Testis (tissue), 3 donors: ENCODE data around the gene KCNRG. TPM values are rescaled to one million over a fixed set of nuclear protein-coding genes. Genes with fewer than 3 reads are reported as not detected.

Experiments
- DNase-seq: peaks from one replicate; pipeline ENCODE4 v3.0.0-alpha.2; 2019
- H3K27ac ChIP-seq, 2 donors: fragments of 200-600 bp; sonication (generic); one replicate each; pipeline ENCODE4 v1.5.1; 2019
- H3K27me3 ChIP-seq: fragments of 200-600 bp; sonication (generic); one replicate; pipeline ENCODE4 v1.5.1; 2019
- H3K36me3 ChIP-seq: fragments of 200-600 bp; sonication (generic); one replicate; pipeline ENCODE4 v1.5.1; 2017; ENCODE audit warnings: low read depth; ENCODE audit errors: missing control alignments
- H3K4me1 ChIP-seq: fragments of 200-600 bp; sonication (generic); one replicate; pipeline ENCODE4 v1.5.1; 2019
- H3K4me3 ChIP-seq, 2 donors: fragments of 200-600 bp; sonication (generic); one replicate each; pipeline ENCODE4 v1.5.1; 2017 to 2019
- H3K9me3 ChIP-seq: fragments of 200-600 bp; sonication (generic); one replicate; pipeline ENCODE4 v1.5.1; 2017
- POLR2A ChIP-seq: fragments of 450-650 bp; IDR thresholded peaks from one replicate; pipeline ENCODE4 v1.6.1; 2017; ENCODE audit warnings: antibody characterized with exemption, mild to moderate bottlenecking, moderate library complexity
- WGBS, 2 donors: methylation state at CpG; one replicate each; pipeline ENCODE4 v1.1.5; 2018; 5-methylcytosine and 5-hydroxymethylcytosine counted together
- intact Hi-C: fragments of 100-400 bp; cut with DNase I; formaldehyde crosslinking; loops from one replicate; pipeline ENCODE4 v1.15.1; 2023; ENCODE audit warnings: low total_unique reads
- polyA plus RNA-seq: library from polyadenylated mRNA; stranded (reverse); fragments of 350-450 nt; fragmentation: Illumina TruSeq; extraction: RNeasy Lipid Tissue Mini Kit (QIAGEN cat#74804); gene quantifications from one replicate; pipeline ENCODE4 v1.2.3, GENCODE V29; 2014; ENCODE audit warnings: low read depth, low replicate concordance; ENCODE audit not compliant: insufficient read depth
- total RNA-seq, 2 donors: library from RNA; depleted of rRNA; stranded (reverse); fragments of >200 nt; gene quantifications; one replicate each; pipeline ENCODE4 v1.2.3, GENCODE V29; 2016
- TF ChIP-seq, protein P1 (sequence below), 3 experiments: fragments of 450-650 bp in 2 of 3; fragments of 200-600 bp in 1 of 3; sonication (generic) in 1 of 3; IDR thresholded peaks; one replicate each; pipeline ENCODE4 v1.5.1; 2016 to 2019; ENCODE audit warnings: antibody characterized with exemption in 3 of 3, mild to moderate bottlenecking in 2 of 3, moderate library complexity in 1 of 3

Gene KCNRG
- total and polyA plus RNA-seq, 3 donors from 2014 or later: 1.1 to 3.1 (median 2.9) TPM

DNA sequence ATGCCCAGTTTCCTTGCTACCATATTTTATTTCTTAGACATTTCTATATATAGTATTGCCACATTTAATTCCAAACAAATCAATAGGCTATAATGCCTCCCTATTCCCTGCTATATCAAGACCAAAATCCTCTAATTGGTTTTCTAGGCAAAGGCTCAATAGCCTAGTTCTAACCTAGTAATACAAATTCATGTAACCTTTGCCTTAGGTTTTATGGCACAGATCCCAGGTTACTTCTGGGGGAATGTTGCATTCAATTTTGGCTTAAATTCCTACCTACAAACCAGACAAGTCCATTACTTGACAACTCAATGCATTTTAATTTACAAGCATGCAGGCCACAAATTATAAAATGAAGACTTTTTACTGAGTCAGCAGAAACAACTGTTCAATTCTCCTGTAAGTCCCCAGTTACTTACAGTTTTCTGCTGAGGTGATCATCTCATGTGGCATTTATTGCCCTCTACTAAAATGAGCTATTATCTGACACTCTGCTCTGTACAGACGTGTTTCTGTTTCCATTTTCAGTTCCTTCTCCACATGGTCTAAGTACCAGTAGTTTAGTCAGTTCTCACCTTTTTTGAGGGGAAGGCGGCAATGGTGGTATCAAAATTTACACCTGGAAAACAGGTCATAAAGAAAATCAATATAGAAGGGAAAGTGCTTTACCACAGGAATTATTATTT, 11.7 kb downstream of the KCNRG start:
- intact Hi-C loops: no loop called here
- Histone ChIP-seq H3K4me1 (no peaks in the 10 kb centered on the region), H3K36me3 (no peaks in the 10 kb centered on the region), H3K27me3 (no peaks in the 10 kb centered on the region), H3K27ac (no peak overlapping the region), H3K4me3 (no peak overlapping the region), H3K9me3 (no peaks in the 10 kb centered on the region)
- WGBS, 2 donors: 88 to 90% methylated on average over 2 of the region's 2 CpGs
- no peak for DNase-seq
- TF ChIP-seq, protein P1, sequence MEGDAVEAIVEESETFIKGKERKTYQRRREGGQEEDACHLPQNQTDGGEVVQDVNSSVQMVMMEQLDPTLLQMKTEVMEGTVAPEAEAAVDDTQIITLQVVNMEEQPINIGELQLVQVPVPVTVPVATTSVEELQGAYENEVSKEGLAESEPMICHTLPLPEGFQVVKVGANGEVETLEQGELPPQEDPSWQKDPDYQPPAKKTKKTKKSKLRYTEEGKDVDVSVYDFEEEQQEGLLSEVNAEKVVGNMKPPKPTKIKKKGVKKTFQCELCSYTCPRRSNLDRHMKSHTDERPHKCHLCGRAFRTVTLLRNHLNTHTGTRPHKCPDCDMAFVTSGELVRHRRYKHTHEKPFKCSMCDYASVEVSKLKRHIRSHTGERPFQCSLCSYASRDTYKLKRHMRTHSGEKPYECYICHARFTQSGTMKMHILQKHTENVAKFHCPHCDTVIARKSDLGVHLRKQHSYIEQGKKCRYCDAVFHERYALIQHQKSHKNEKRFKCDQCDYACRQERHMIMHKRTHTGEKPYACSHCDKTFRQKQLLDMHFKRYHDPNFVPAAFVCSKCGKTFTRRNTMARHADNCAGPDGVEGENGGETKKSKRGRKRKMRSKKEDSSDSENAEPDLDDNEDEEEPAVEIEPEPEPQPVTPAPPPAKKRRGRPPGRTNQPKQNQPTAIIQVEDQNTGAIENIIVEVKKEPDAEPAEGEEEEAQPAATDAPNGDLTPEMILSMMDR (IDR thresholded peaks at IDR 0.05): no peak

DNA sequence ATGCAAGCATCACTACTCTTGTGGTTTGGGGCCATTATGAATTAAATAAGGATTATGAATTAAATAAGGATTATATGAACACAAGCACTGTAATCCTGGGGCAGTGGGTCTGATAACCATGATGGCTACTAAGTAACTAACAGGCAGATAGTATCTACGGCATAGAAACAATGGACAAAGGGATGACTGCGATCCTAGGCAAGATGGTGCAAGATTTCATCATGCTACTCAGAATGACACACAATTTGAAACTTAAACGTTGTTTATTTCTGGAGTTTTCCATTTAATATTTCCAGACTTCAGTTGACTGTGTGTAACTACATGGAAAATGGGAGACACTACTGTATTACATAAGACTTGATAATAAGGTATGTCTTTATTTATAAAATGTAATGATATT, 15.1 kb downstream of the KCNRG start:
- no peaks in the 10 kb centered on the region for H3K27me3 ChIP-seq
- TF ChIP-seq, protein P1 (IDR thresholded peaks at IDR 0.05): no peak
- TF ChIP-seq POLR2A: no peak
- no peaks in the 10 kb centered on the region for H3K9me3 ChIP-seq
- H3K27ac ChIP-seq: no peak overlapping the region
- intact Hi-C loops: no loop called here
- no peak for DNase-seq
- no peaks in the 10 kb centered on the region for H3K4me1 ChIP-seq
- H3K4me3 ChIP-seq: no peak overlapping the region
- H3K36me3 ChIP-seq: no peaks in the 10 kb centered on the region
- WGBS, 2 donors: 55 to 58% methylated on average over 3 of the region's 3 CpGs

DNA sequence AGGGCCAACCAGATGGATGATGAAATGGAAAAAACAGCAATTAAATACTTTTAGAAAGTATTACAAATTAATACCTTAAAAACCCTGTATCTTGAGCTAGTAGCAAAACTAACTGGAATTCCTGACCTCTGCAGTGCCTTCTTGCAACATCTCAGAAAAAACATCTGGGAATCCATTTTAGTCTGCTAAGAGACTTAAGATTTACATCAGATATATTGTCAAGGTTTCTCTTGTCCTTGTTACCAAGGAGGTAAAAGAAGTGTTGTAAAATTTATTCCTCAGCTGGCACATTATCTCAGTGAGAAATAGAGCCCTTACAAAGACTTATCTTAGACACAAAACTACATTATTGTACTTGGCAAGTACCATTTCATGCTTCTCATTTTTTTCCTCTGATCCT, 18.5 kb downstream of the KCNRG start:
- Histone ChIP-seq H3K4me1 (no peaks in the 10 kb centered on the region), H3K9me3 (no peaks in the 10 kb centered on the region), H3K4me3 (no peak overlapping the region), H3K36me3 (no peaks in the 10 kb centered on the region), H3K27me3 (no peaks in the 10 kb centered on the region), H3K27ac (no peak overlapping the region)
- DNase-seq: no peak
- intact Hi-C loops: no loop called here
- TF ChIP-seq, protein P1 (IDR thresholded peaks at IDR 0.05): no peak
- no peak for TF ChIP-seq POLR2A

DNA sequence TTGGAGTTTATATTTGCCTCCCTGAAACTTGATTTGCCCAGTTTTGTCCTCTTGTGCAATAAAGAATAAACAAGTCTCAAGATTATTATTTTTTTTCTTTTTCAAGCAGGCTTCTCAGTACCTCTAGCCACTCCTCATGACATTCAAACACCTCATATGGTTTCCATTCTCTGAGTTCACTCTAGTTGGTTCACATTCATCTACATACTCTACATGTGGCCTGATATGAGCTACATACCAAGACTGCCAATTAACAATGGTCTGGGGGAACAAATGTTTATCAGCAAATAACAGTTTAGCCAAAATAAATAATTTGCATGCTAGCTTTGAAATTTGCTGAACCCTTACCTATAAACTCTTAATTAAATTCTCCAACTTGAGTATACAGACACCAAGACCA, 22.5 kb downstream of the KCNRG start:
- intact Hi-C loops: no loop called here

DNA sequence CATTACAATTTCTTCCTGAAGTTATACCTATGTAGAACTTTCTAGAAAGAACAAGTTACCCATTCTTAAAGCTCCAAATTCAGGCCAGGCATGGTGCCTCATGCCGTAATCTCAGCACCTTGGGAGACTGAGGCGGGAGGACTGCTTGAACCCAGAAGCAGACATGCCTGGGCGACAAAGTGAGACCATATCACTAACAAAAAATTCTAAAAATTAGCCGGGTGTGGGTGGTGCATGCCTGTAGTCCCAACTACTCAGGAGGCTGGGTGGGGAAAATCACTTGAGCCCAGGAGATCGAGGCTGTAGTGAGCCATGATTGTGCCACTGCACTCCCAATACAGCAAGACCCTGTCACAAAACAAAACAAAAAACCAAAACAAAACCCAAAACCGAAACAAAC, 23.0 kb downstream of the KCNRG start:
- intact Hi-C loops: no loop called here
- H3K36me3 ChIP-seq: no peaks in the 10 kb centered on the region
- WGBS, 2 donors: 91 to 97% methylated on average over 6 of the region's 6 CpGs
- no peak overlapping the region for H3K4me3 ChIP-seq
- no peaks in the 10 kb centered on the region for H3K27me3 ChIP-seq
- H3K4me1 ChIP-seq: no peaks in the 10 kb centered on the region
- no peak overlapping the region for H3K27ac ChIP-seq
- H3K9me3 ChIP-seq: no peaks in the 10 kb centered on the region
- DNase-seq: no peak
- TF ChIP-seq, protein P1 (IDR thresholded peaks at IDR 0.05): no peak
- no peak for TF ChIP-seq POLR2A

More for the DNA sequence above, 22.5 kb downstream of the KCNRG start:
- H3K9me3 ChIP-seq: no peaks in the 10 kb centered on the region
- no peaks in the 10 kb centered on the region for H3K4me1 ChIP-seq
- no peaks in the 10 kb centered on the region for H3K36me3 ChIP-seq
- no peak overlapping the region for H3K4me3 ChIP-seq
- TF ChIP-seq, protein P1 (IDR thresholded peaks at IDR 0.05): no peak
- no peak for TF ChIP-seq POLR2A
- no peak overlapping the region for H3K27ac ChIP-seq
- H3K27me3 ChIP-seq: no peaks in the 10 kb centered on the region
- no peak for DNase-seq
